Liver (tissue), 9 donors: ENCODE data around the gene GPX3. TPM values are rescaled to one million over a fixed set of nuclear protein-coding genes. Genes with fewer than 3 reads are reported as not detected.
A peak's percentile ranks its signal among the peaks of the same experiment; 100 is the strongest.

Experiments used
- DNase-seq: peaks from one replicate; pipeline ENCODE4 v3.0.0-alpha.2; 2017; ENCODE audit warnings: low spot score
- H3K27ac ChIP-seq, 2 donors: one replicate each; pipeline ENCODE4 v1.7.0; 2013; ENCODE audit warnings: inconsistent platforms in 2 of 2, low read length in 2 of 2, control low read depth in 1 of 2, low read depth in 1 of 2, mild to moderate bottlenecking in 1 of 2
- H3K27me3 ChIP-seq, 4 donors: one replicate each; pipeline versions ENCODE4 v1.6.1 to v1.7.0; 2013; ENCODE audit warnings: low read length in 3 of 4, inconsistent platforms in 1 of 4, mild to moderate bottlenecking in 1 of 4, moderate library complexity in 1 of 4; ENCODE audit not compliant: control insufficient read depth in 4 of 4, insufficient read depth in 4 of 4
- H3K36me3 ChIP-seq, 4 donors: one replicate each; pipeline versions ENCODE4 v1.6.1 to v1.7.0; 2013; ENCODE audit warnings: low read length in 3 of 4, mild to moderate bottlenecking in 3 of 4, low read depth in 1 of 4, moderate library complexity in 1 of 4; ENCODE audit not compliant: control insufficient read depth in 4 of 4, insufficient read depth in 3 of 4
- H3K4me1 ChIP-seq, 4 donors: one replicate each; pipeline versions ENCODE4 v1.6.1 to v1.7.0; 2013; ENCODE audit warnings: low read length in 3 of 4, mild to moderate bottlenecking in 3 of 4, moderate library complexity in 1 of 4; ENCODE audit not compliant: control insufficient read depth in 4 of 4, insufficient read depth in 4 of 4
- H3K4me3 ChIP-seq, 3 donors: one replicate each; pipeline versions ENCODE4 v1.6.1 to v1.7.0; 2013; ENCODE audit warnings: low read length in 3 of 3, control low read depth in 1 of 3, low read depth in 1 of 3, mild to moderate bottlenecking in 1 of 3
- H3K9ac ChIP-seq, 2 donors: one replicate each; pipeline ENCODE4 v1.7.0; 2013; ENCODE audit warnings: low read length in 2 of 2, mild to moderate bottlenecking in 2 of 2, moderate library complexity in 2 of 2, control low read depth in 1 of 2, low read depth in 1 of 2
- H3K9me3 ChIP-seq, 4 donors: one replicate each; pipeline versions ENCODE4 v1.6.1 to v1.7.0; 2013; ENCODE audit warnings: low read length in 3 of 4; ENCODE audit not compliant: control insufficient read depth in 4 of 4
- EGR1 ChIP-seq, 2 donors: IDR thresholded peaks; 2 replicates each; pipeline ENCODE4 v1.6.1; 2016 to 2018; ENCODE audit warnings: antibody characterized with exemption in 2 of 2, low read depth in 2 of 2
- FOXA1 ChIP-seq: IDR thresholded peaks from 2 replicates; pipeline ENCODE4 v1.6.1; 2016; ENCODE audit warnings: antibody characterized with exemption
- FOXA2 ChIP-seq: IDR thresholded peaks from 2 replicates; pipeline ENCODE4 v1.6.1; 2016; ENCODE audit warnings: antibody characterized with exemption
- GABPA ChIP-seq, 2 donors: IDR thresholded peaks in 1 of 2; conservative IDR thresholded peaks in 1 of 2; 2 replicates each; pipeline ENCODE4 v1.6.1; 2016; ENCODE audit warnings: antibody characterized with exemption in 2 of 2, mild to moderate bottlenecking in 1 of 2, moderate library complexity in 1 of 2
- HNF4G ChIP-seq: IDR thresholded peaks from 2 replicates; pipeline ENCODE4 v1.6.1; 2016; ENCODE audit warnings: antibody characterized with exemption
- NR2F2 ChIP-seq: IDR thresholded peaks from 2 replicates; pipeline ENCODE4 v1.6.1; 2016; ENCODE audit warnings: antibody characterized with exemption
- RAD21 ChIP-seq, 2 donors: IDR thresholded peaks; 2 replicates each; pipeline ENCODE4 v1.6.1; 2016; ENCODE audit warnings: antibody characterized with exemption in 2 of 2, mild to moderate bottlenecking in 2 of 2
- RXRA ChIP-seq, 2 donors: IDR thresholded peaks; 2 replicates each; pipeline ENCODE4 v1.6.1; 2017 to 2018; ENCODE audit warnings: antibody characterized with exemption in 2 of 2, mild to moderate bottlenecking in 1 of 2
- SP1 ChIP-seq: IDR thresholded peaks from 2 replicates; pipeline ENCODE4 v1.6.1; 2018; ENCODE audit warnings: antibody characterized with exemption, mild to moderate bottlenecking
- TAF1 ChIP-seq: conservative IDR thresholded peaks from 2 replicates; pipeline ENCODE4 v1.6.1; 2016; ENCODE audit warnings: antibody characterized with exemption, mild to moderate bottlenecking
- YY1 ChIP-seq: IDR thresholded peaks from 2 replicates; pipeline ENCODE4 v1.6.1; 2016; ENCODE audit warnings: antibody characterized with exemption, mild to moderate bottlenecking
- WGBS: extraction: QIAGEN DNeasy Blood & Tissue Kit; methylation state at CpG from one replicate; pipeline ENCODE4 v1.1.7; 2013; 5-methylcytosine and 5-hydroxymethylcytosine counted together
- polyA plus RNA-seq, 2 donors: library from polyadenylated mRNA; stranded (reverse) in 1 of 2; unstranded in 1 of 2; fragments of 200-250 nt in 1 of 2; fragments of >200 nt in 1 of 2; fragmentation: Nextera tagmentation in 1 of 2; extraction: Ambion mirVana in 1 of 2; gene quantifications; one replicate each; pipeline versions ENCODE4 v1.2.1 to v1.2.3, GENCODE V29; 2013 to 2015
- total RNA-seq, 2 donors: library from RNA; depleted of rRNA; stranded (reverse); fragments of >200 nt; gene quantifications; one replicate each; pipeline ENCODE4 v1.2.3, GENCODE V29; 2014
- TF ChIP-seq, protein P1 (sequence below): fragments of 150-350 bp; IDR thresholded peaks from 2 replicates; pipeline ENCODE4 v1.5.1; 2017; ENCODE audit warnings: improper control_type of control experiment, low read depth, low read length; ENCODE audit not compliant: missing input control
- TF ChIP-seq, protein P2 (sequence below): IDR thresholded peaks from 2 replicates; pipeline ENCODE4 v1.6.1; 2016; ENCODE audit warnings: antibody characterized with exemption, mild to moderate bottlenecking
- TF ChIP-seq, protein P3 (sequence below): IDR thresholded peaks from 2 replicates; pipeline ENCODE4 v1.6.1; 2016; ENCODE audit warnings: antibody characterized with exemption
- TF ChIP-seq, protein P4 (sequence below): IDR thresholded peaks from 2 replicates; pipeline ENCODE4 v1.6.1; 2016; ENCODE audit warnings: antibody characterized with exemption
- TF ChIP-seq, protein P5 (sequence below): IDR thresholded peaks from 2 replicates; pipeline ENCODE4 v1.6.1; 2016; ENCODE audit warnings: antibody characterized with exemption
- donor health status: healthy.
- donor health status: healthy.
- donor health status: healthy.
- donor health status: healthy.
- donor health status: healthy.

The GPX3 gene
- total and polyA plus RNA-seq, 4 donors = 72.9 to 878 (median 237) TPM

DNA sequence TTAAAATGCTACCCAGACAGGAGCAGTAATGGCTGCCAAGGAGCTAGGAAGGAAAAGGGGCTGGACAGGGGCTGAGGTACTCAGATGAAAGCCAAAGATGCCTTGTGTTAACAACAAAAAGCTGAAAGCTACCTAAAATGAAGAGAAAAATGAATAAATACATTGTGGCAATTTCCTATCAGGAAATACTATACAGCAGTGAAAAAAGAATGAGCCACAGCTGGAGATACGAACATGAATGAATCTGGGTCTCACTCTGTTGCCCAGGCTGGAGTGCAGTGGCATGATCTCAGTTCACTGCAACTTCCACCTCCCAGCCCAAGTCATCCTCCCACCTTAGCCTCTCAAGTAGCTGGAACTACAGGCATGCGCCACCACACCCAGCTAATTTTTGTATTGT, 54.2 kb downstream of the GPX3 start:
- Histone ChIP-seq H3K9ac (no peak overlapping the region), H3K27ac (peak overlapping the region in 1 of 2 donors; percentile 4), H3K27me3 (no peaks in the 10 kb centered on the region), H3K9me3 (no peaks in the 10 kb centered on the region), H3K4me1 (peaks cover 12 to 54% (median 36%) of the 10 kb centered on the region in 4 donors), H3K4me3 (no peak overlapping the region), H3K36me3 (peaks cover 0 to 9% (median 2%) of the 10 kb centered on the region in 4 donors)
- DNase-seq = no peak
- 100% methylated on average over 2 of the region's 2 CpGs for WGBS
- TF ChIP-seq YY1 (no peak), FOXA1 (no peak), GABPA (IDR thresholded peaks at IDR 0.05 in 1 of 2, conservative IDR thresholded peaks at IDR 0.05 in 1 of 2) (no peak), TAF1 (no peak), HNF4G (no peak), SP1 (no peak), EGR1 (IDR thresholded peaks at IDR 0.05; ENCODE audit: low read depth in 2 of 2) (no peak), NR2F2 (no peak), RAD21 (IDR thresholded peaks at IDR 0.05) (no peak), FOXA2 (no peak), RXRA (IDR thresholded peaks at IDR 0.05) (no peak)
- TF ChIP-seq, protein P1, sequence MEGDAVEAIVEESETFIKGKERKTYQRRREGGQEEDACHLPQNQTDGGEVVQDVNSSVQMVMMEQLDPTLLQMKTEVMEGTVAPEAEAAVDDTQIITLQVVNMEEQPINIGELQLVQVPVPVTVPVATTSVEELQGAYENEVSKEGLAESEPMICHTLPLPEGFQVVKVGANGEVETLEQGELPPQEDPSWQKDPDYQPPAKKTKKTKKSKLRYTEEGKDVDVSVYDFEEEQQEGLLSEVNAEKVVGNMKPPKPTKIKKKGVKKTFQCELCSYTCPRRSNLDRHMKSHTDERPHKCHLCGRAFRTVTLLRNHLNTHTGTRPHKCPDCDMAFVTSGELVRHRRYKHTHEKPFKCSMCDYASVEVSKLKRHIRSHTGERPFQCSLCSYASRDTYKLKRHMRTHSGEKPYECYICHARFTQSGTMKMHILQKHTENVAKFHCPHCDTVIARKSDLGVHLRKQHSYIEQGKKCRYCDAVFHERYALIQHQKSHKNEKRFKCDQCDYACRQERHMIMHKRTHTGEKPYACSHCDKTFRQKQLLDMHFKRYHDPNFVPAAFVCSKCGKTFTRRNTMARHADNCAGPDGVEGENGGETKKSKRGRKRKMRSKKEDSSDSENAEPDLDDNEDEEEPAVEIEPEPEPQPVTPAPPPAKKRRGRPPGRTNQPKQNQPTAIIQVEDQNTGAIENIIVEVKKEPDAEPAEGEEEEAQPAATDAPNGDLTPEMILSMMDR = no peak
- TF ChIP-seq, protein P2, sequence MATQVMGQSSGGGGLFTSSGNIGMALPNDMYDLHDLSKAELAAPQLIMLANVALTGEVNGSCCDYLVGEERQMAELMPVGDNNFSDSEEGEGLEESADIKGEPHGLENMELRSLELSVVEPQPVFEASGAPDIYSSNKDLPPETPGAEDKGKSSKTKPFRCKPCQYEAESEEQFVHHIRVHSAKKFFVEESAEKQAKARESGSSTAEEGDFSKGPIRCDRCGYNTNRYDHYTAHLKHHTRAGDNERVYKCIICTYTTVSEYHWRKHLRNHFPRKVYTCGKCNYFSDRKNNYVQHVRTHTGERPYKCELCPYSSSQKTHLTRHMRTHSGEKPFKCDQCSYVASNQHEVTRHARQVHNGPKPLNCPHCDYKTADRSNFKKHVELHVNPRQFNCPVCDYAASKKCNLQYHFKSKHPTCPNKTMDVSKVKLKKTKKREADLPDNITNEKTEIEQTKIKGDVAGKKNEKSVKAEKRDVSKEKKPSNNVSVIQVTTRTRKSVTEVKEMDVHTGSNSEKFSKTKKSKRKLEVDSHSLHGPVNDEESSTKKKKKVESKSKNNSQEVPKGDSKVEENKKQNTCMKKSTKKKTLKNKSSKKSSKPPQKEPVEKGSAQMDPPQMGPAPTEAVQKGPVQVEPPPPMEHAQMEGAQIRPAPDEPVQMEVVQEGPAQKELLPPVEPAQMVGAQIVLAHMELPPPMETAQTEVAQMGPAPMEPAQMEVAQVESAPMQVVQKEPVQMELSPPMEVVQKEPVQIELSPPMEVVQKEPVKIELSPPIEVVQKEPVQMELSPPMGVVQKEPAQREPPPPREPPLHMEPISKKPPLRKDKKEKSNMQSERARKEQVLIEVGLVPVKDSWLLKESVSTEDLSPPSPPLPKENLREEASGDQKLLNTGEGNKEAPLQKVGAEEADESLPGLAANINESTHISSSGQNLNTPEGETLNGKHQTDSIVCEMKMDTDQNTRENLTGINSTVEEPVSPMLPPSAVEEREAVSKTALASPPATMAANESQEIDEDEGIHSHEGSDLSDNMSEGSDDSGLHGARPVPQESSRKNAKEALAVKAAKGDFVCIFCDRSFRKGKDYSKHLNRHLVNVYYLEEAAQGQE = no peak
- TF ChIP-seq, protein P3, sequence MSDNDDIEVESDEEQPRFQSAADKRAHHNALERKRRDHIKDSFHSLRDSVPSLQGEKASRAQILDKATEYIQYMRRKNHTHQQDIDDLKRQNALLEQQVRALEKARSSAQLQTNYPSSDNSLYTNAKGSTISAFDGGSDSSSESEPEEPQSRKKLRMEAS = no peak
- TF ChIP-seq, protein P4, sequence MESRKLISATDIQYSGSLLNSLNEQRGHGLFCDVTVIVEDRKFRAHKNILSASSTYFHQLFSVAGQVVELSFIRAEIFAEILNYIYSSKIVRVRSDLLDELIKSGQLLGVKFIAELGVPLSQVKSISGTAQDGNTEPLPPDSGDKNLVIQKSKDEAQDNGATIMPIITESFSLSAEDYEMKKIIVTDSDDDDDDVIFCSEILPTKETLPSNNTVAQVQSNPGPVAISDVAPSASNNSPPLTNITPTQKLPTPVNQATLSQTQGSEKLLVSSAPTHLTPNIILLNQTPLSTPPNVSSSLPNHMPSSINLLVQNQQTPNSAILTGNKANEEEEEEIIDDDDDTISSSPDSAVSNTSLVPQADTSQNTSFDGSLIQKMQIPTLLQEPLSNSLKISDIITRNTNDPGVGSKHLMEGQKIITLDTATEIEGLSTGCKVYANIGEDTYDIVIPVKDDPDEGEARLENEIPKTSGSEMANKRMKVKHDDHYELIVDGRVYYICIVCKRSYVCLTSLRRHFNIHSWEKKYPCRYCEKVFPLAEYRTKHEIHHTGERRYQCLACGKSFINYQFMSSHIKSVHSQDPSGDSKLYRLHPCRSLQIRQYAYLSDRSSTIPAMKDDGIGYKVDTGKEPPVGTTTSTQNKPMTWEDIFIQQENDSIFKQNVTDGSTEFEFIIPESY = no peak
- TF ChIP-seq, protein P5, sequence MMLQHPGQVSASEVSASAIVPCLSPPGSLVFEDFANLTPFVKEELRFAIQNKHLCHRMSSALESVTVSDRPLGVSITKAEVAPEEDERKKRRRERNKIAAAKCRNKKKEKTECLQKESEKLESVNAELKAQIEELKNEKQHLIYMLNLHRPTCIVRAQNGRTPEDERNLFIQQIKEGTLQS = no peak
